Thyroid gland (tissue), 4 donors: ENCODE data around the gene NBL1. TPM values are rescaled to one million over a fixed set of nuclear protein-coding genes. Genes with fewer than 3 reads are reported as not detected.

Experiments
- DNase-seq, 2 donors: peaks; one replicate each; pipeline ENCODE4 v3.0.0-alpha.2; 2019
- H3K27ac ChIP-seq, 3 donors: fragments of 200-600 bp; sonication (generic); 1 replicate in 2 of 3; 2 replicates in 1 of 3; pipeline ENCODE4 v1.5.1; 2016 to 2019; ENCODE audit warnings: mild to moderate bottlenecking in 1 of 3, moderate library complexity in 1 of 3
- H3K27me3 ChIP-seq: fragments of 200-600 bp; sonication (generic); one replicate; pipeline ENCODE4 v1.5.1; 2019
- H3K36me3 ChIP-seq, 2 donors: fragments of 200-600 bp; sonication (generic); one replicate each; pipeline ENCODE4 v1.5.1; 2016 to 2019
- H3K4me1 ChIP-seq, 2 donors: fragments of 200-600 bp; sonication (generic); one replicate each; pipeline ENCODE4 v1.5.1; 2017 to 2019
- H3K4me3 ChIP-seq, 3 donors: fragments of 200-600 bp; sonication (generic); replicated peaks in 1 of 3; 1 replicate in 2 of 3; 2 replicates in 1 of 3; pipeline ENCODE4 v1.5.1; 2016; ENCODE audit warnings: mild to moderate bottlenecking in 1 of 3
- H3K9me3 ChIP-seq: fragments of 200-600 bp; sonication (generic); one replicate; pipeline ENCODE4 v1.5.1; 2017
- POLR2A ChIP-seq, 2 donors: fragments of 450-650 bp; IDR thresholded peaks; one replicate each; pipeline ENCODE4 v1.6.1; 2017; ENCODE audit warnings: antibody characterized with exemption in 2 of 2, mild to moderate bottlenecking in 2 of 2, moderate library complexity in 1 of 2
- WGBS, 2 donors: methylation state at CpG; one replicate each; pipeline ENCODE4 v1.1.5; 2017; 5-methylcytosine and 5-hydroxymethylcytosine counted together
- intact Hi-C: fragments of 100-400 bp; cut with DNase I; formaldehyde crosslinking; loops from one replicate; pipeline ENCODE4 v1.15.1; 2023
- total RNA-seq, 4 donors: library from RNA; depleted of rRNA; stranded (reverse); fragments of >200 nt; gene quantifications; one replicate each; pipeline ENCODE4 v1.2.3, GENCODE V29; 2016
- TF ChIP-seq, protein P1 (sequence below), 6 experiments: fragments of 200-600 bp in 3 of 6; fragments of 450-650 bp in 3 of 6; sonication (generic) in 3 of 6; IDR thresholded peaks; one replicate each; pipeline ENCODE4 v1.5.1; 2016 to 2019; ENCODE audit warnings: antibody characterized with exemption in 6 of 6, mild to moderate bottlenecking in 2 of 6, inconsistent platforms in 1 of 6, moderate library complexity in 1 of 6

Gene NBL1
- total RNA-seq, 4 donors from 2014 or later = 29.4 to 70.4 (median 43.6) TPM

DNA sequence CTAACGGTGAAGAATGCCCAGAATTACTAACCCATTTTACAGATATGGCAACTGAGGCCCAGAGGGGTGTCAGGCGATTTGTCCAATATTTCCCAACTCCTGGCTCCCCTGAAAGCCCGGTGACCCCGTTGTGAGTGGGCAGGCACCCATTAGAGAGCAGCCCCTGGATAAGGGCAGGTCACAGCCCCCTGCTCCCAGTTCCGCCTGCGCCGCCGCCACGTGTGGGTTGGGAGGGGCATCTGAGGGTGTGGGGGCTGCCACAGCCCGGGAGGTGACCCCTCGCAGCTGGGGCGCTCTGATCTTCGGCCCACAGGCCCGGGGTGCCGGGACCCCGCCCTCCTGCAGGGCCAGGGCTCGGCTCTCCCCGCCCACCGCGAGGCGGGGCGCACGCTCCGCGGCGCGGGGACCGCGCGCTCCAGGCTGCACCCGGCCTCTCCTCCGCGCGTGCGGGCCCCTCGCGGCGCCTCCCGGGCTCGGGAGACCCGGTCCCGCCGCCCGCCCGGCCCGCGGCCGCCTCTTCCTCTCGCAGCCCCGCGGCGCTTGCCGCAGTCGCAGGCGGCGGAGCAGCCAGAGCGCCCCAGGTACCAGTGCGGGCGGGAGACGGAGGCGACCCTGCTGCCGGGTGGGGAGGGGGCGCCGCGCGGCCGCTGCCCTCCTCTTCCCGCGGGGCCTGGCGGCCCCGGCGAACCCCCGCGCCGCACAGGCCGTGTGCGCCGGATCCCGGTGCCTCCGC lies 20.5 kb downstream of the NBL1 start, which contains the start of gene HTR6:
Gene HTR6 (plus strand): TSS at position 423 of the 733 bp plus-strand sequence. CDS start 879 bp downstream, outside the sequence.
- H3K4me3 ChIP-seq = no peak within 1 kb of the TSS
- 25 to 33% methylated on average over 2 to 5 of the region's 80 CpGs for WGBS, 2 donors
- no peaks in the 10 kb centered on the region for H3K9me3 ChIP-seq
- peaks cover 0 to 9% of the 10 kb centered on the region in 2 donors for H3K4me1 ChIP-seq
- no peak for DNase-seq
- no peak within 1 kb of the TSS for H3K27ac ChIP-seq
- no peaks in the 10 kb centered on the region for H3K36me3 ChIP-seq
- peaks cover 10% of the 10 kb centered on the region for H3K27me3 ChIP-seq
- TF ChIP-seq POLR2A (IDR thresholded peaks at IDR 0.05) = no peak
- TF ChIP-seq, protein P1, sequence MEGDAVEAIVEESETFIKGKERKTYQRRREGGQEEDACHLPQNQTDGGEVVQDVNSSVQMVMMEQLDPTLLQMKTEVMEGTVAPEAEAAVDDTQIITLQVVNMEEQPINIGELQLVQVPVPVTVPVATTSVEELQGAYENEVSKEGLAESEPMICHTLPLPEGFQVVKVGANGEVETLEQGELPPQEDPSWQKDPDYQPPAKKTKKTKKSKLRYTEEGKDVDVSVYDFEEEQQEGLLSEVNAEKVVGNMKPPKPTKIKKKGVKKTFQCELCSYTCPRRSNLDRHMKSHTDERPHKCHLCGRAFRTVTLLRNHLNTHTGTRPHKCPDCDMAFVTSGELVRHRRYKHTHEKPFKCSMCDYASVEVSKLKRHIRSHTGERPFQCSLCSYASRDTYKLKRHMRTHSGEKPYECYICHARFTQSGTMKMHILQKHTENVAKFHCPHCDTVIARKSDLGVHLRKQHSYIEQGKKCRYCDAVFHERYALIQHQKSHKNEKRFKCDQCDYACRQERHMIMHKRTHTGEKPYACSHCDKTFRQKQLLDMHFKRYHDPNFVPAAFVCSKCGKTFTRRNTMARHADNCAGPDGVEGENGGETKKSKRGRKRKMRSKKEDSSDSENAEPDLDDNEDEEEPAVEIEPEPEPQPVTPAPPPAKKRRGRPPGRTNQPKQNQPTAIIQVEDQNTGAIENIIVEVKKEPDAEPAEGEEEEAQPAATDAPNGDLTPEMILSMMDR (IDR thresholded peaks at IDR 0.05) = no peak
- intact Hi-C loops = no loop called here

DNA sequence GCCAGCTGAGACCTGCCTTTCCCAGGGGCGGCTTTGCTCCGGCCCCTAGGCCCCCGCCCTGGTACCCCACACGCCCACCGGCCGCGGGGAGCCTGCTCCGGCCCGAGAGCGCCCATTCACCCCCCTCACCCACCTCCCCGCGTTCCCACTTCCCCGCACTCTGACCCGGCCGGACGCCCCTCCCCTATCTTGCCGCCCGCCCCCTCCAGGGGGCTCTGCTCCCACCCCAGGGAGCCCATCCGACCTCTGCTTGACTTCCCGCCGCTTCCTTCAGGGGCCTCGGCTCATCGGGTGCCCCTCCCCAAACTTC lies 21.0 kb downstream of the NBL1 start:
- Histone ChIP-seq H3K27me3 (peaks cover 10% of the 10 kb centered on the region), H3K4me1 (peaks cover 0 to 9% of the 10 kb centered on the region in 2 donors), H3K27ac (no peak overlapping the region), H3K36me3 (no peaks in the 10 kb centered on the region), H3K4me3 (no peak overlapping the region), H3K9me3 (no peaks in the 10 kb centered on the region)
- WGBS, 2 donors = 2 to 3% methylated on average over 10 to 22 of the region's 23 CpGs
- DNase-seq = no peak
- intact Hi-C loops = no loop called here
- TF ChIP-seq, protein P1 (IDR thresholded peaks at IDR 0.05) = no peak
- no peak for TF ChIP-seq POLR2A (IDR thresholded peaks at IDR 0.05)

DNA sequence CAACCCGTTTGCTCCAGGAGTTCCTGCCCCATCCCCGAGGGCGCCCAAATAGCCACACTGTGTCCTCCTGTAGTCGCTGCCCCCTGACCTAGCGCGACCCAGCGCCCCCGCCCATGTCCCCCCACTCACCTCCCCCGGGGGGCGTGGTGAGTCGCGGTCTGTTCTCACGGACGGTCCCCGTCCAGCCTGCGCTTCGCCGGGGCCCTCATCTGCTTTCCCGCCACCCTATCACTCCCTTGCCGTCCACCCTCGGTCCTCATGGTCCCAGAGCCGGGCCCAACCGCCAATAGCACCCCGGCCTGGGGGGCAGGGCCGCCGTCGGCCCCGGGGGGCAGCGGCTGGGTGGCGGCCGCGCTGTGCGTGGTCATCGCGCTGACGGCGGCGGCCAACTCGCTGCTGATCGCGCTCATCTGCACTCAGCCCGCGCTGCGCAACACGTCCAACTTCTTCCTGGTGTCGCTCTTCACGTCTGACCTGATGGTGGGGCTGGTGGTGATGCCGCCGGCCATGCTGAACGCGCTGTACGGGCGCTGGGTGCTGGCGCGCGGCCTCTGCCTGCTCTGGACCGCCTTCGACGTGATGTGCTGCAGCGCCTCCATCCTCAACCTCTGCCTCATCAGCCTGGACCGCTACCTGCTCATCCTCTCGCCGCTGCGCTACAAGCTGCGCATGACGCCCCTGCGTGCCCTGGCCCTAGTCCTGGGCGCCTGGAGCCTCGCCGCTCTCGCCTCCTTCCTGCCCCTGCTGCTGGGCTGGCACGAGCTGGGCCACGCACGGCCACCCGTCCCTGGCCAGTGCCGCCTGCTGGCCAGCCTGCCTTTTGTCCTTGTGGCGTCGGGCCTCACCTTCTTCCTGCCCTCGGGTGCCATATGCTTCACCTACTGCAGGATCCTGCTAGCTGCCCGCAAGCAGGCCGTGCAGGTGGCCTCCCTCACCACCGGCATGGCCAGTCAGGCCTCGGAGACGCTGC lies 21.7 kb downstream of the NBL1 start:
- intact Hi-C loops = no loop called here
- no peaks in the 10 kb centered on the region for H3K36me3 ChIP-seq
- H3K4me1 ChIP-seq = peaks cover 0 to 9% of the 10 kb centered on the region in 2 donors
- no peak for DNase-seq
- no peaks in the 10 kb centered on the region for H3K9me3 ChIP-seq
- peaks cover 10% of the 10 kb centered on the region for H3K27me3 ChIP-seq
- WGBS, 2 donors = 18 to 30% methylated on average over 35 to 43 of the region's 84 CpGs
- TF ChIP-seq, protein P1 (IDR thresholded peaks at IDR 0.05) = no peak
- no peak for TF ChIP-seq POLR2A (IDR thresholded peaks at IDR 0.05)
- H3K4me3 ChIP-seq = no peak overlapping the region
- no peak overlapping the region for H3K27ac ChIP-seq

DNA sequence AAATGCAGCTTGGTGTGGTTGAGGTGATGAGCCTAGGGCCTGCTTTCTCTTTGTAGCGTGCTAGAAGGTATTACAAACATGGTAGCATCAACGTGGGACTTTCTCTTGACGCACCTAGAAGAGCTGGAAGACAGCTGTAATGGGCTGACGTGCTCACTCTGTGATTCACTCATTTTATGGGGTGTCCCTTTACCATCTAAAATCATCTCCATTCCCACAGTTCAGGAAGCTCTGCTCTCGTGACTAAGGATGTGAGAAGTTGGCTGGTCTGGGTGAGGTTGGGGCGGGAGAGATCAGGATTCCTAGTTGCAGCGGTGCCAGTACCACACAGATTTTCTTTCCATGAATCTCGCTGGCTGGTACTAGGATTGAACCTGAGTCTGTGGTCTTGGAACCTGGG lies 24.8 kb downstream of the NBL1 start:
- Histone ChIP-seq H3K4me3 (no peak overlapping the region), H3K27ac (no peak overlapping the region), H3K4me1 (peaks cover 0 to 9% of the 10 kb centered on the region in 2 donors), H3K9me3 (no peaks in the 10 kb centered on the region), H3K36me3 (no peaks in the 10 kb centered on the region), H3K27me3 (peaks cover 10% of the 10 kb centered on the region)
- TF ChIP-seq POLR2A (IDR thresholded peaks at IDR 0.05) = no peak
- TF ChIP-seq, protein P1 (IDR thresholded peaks at IDR 0.05) = no peak
- intact Hi-C loops = no loop called here
- WGBS, 2 donors = 65 to 77% methylated on average over 8 of the region's 8 CpGs
- no peak for DNase-seq
